HUES6 (cell line): ENCODE data around the gene KCND2.
"Not testable (repeated sequence)": the region's sequence is repeated elsewhere in the genome, so short reads cannot be mapped to it uniquely, and the experiment has no call there.

Source experiments
- H3K27ac ChIP-seq: 2 replicates; pipeline ENCODE4 v1.7.0; 2013; ENCODE audit warnings: low read depth, mild to moderate bottlenecking, low read length, inconsistent platforms
- H3K27me3 ChIP-seq: 2 replicates; pipeline ENCODE4 v1.6.1; 2013; ENCODE audit warnings: low read length; ENCODE audit not compliant: control insufficient read depth, insufficient read depth
- H3K36me3 ChIP-seq: 2 replicates; pipeline ENCODE4 v1.6.1; 2013; ENCODE audit warnings: low read length; ENCODE audit not compliant: control insufficient read depth, insufficient read depth
- H3K4me1 ChIP-seq: 2 replicates; pipeline ENCODE4 v1.6.1; 2013; ENCODE audit warnings: low read length; ENCODE audit not compliant: control insufficient read depth, insufficient read depth
- H3K4me3 ChIP-seq: 2 replicates; pipeline ENCODE4 v1.5.1; 2013; ENCODE audit warnings: low read depth, low read length
- H3K9ac ChIP-seq: one replicate; pipeline ENCODE4 v1.6.1; 2013; ENCODE audit warnings: mild to moderate bottlenecking, low read length
- H3K9me3 ChIP-seq: 2 replicates; pipeline ENCODE4 v1.6.1; 2013; ENCODE audit warnings: low read depth, low read length; ENCODE audit not compliant: control insufficient read depth, insufficient read depth

Gene KCND2

DNA sequence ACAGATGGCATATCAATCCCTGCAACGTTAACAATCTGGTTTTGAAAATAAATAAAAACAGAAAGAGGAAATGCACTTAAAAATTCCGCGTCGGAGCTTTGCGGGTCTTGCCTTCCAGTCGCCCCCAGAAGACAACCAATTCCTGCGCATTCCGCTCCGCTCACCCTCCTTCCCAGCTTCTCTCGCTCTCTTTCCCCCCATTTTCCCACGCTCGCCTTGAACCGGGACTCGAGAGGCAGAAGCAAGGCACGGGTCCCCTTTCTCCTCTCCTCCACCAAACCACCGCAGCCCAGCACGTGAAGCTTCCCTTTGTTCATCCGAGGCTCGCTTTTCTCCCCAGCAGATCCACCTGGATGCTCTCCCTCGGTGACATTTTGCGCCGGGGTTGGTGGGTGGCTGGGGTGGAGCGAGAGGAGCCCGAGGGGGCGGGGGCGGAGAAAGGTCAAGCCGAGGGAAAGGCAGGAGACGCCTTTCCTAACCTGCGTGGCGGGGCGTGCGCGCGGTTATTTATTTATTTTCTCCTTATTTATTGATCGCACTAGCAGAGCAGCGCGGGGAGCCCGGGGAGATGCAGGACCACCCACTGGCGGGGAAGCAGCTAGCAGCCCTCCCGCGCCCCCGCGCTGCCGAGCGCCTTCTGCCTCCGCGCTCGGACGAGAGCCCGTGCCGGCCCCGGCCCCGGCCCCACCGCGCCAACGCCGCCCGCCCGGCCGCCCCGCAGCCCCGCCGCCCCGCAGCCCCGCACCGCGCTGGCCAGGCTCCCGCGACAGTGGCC is at the start of gene KCND2:
Gene KCND2 (plus strand): TSS at position 475 of the 775 bp plus-strand sequence.
- Histone ChIP-seq H3K4me3 (peak within 1 kb of the TSS; percentile 66), H3K36me3 (no peaks in the 10 kb centered on the region), H3K9ac (peak within 1 kb of the TSS; percentile 39)

DNA sequence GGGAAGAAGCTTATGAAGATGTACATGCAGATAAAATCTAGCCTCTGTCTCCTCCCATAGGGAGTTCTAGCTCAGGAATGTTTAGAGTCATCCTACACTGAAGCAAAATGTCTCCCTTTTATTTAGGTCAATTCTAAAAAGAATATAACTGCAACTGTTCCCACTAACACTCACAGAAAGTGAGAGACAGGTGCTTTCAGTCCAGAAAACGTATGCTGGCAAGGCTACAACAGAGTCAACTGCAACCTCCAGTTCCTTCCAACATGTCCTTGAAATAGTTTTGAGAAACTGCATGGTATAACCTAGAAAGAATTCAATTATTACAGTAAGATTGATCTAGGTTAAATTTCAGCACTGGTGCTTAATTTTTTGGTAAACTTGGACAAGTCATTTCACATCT is 46.8 kb upstream of the KCND2 start:
- Histone ChIP-seq H3K36me3 (no peaks in the 10 kb centered on the region), H3K4me3 (no peak overlapping the region), H3K27me3 (no peaks in the 10 kb centered on the region), H3K27ac (no peak overlapping the region), H3K9ac (no peak overlapping the region), H3K9me3 (no peaks in the 10 kb centered on the region), H3K4me1 (no peaks in the 10 kb centered on the region)

More for the DNA sequence above, at the start of gene KCND2:
- Histone ChIP-seq H3K27ac (no peak within 1 kb of the TSS), H3K4me1 (0 out of 2 replicates have a peak, but pooled peaks cover 5% of the 10 kb centered on the region), H3K27me3 (peaks cover 27% of the 10 kb centered on the region), H3K9me3 (no peaks in the 10 kb centered on the region)

DNA sequence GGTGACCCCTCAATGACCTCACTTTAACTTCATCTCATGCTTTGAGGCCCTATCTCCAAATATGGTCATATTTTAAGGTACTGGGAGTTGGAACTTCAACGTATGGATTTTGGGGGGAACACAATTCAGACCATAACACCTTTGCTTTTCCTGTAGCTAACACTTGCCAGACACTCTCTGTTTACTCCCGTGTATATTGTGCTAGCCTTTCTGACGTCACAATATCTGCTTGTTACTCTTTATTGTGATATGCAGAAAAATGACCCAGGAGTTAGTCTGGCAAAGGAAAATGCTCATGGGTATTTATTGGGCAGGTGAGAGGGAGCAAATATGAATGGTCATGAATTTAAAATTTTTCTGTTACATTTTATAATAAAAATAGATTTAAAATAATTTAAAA is 45.7 kb upstream of the KCND2 start:
- Histone ChIP-seq H3K27ac (no peak overlapping the region), H3K4me3 (no peak overlapping the region), H3K27me3 (no peaks in the 10 kb centered on the region), H3K9ac (no peak overlapping the region), H3K9me3 (no peaks in the 10 kb centered on the region), H3K36me3 (no peaks in the 10 kb centered on the region), H3K4me1 (no peaks in the 10 kb centered on the region)

DNA sequence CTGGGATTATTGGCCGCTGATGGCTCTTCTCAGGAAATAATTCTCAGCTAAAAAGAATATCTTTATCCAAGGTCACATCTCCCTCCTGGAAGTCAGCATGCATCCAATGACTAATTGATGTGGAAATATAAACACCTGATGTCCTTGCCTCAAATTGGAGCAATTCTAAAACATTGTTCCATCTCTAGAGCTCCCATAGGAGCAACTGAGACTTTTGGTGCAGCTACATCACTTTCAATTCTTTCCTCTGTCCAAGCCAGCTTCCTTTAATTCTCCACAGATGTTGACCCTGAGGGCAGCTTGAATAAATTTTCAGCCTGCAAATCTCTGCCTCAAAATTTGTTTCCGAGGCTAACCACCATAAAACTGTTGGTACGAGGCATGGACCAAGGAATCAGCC is 43.9 kb upstream of the KCND2 start:
- no peaks in the 10 kb centered on the region for H3K36me3 ChIP-seq
- H3K4me3 ChIP-seq, result no peak overlapping the region
- no peaks in the 10 kb centered on the region for H3K4me1 ChIP-seq
- H3K27ac ChIP-seq, result no peak overlapping the region
- H3K9ac ChIP-seq, result no peak overlapping the region
- no peaks in the 10 kb centered on the region for H3K27me3 ChIP-seq
- no peaks in the 10 kb centered on the region for H3K9me3 ChIP-seq

DNA sequence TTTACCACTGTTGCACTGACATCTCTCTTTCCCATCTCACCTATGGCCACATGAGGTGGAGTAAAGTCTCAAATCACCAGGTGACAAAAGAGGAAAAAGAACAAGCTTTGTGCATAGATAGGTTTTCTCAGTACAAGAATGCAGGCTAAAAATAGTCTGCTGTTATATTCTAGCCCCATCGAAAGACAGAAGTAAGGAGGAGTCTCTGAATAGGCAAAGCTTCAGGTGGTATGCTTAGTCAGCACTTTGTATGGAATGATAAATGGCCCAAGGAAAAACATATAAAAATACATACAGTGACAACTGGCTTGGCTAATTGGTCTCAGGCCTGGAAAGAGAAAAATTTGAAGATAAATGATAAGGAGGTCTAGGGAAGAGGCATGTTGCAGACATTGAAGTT is 39.6 kb upstream of the KCND2 start:
- Histone ChIP-seq H3K4me3 (no peak overlapping the region), H3K9ac (no peak overlapping the region), H3K4me1 (no peaks in the 10 kb centered on the region), H3K9me3 (no peaks in the 10 kb centered on the region), H3K36me3 (no peaks in the 10 kb centered on the region), H3K27me3 (no peaks in the 10 kb centered on the region), H3K27ac (no peak overlapping the region)

DNA sequence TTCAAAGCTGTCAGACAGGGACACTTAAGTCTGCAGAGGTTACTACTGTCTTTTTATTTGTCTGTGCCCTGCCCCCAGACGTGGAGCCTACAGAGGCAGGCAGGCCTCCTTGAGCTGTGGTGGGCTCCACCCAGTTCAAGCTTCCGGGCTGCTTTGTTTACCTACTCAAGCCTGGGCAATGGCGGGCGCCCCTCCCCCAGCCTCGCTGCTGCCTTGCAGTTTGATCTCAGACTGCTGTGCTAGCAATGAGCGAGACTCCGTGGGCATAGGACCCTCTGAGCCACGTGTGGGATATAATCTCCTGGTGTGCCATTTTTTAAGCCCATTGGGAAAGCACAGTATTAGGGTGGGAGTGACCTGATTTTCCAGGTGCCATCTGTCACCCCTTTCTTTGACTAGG is 32.6 kb upstream of the KCND2 start:
- H3K4me1 ChIP-seq, H3K36me3 ChIP-seq, H3K27me3 ChIP-seq, H3K27ac ChIP-seq, H3K9ac ChIP-seq, H3K4me3 ChIP-seq, H3K9me3 ChIP-seq: not testable (repeated sequence)

DNA sequence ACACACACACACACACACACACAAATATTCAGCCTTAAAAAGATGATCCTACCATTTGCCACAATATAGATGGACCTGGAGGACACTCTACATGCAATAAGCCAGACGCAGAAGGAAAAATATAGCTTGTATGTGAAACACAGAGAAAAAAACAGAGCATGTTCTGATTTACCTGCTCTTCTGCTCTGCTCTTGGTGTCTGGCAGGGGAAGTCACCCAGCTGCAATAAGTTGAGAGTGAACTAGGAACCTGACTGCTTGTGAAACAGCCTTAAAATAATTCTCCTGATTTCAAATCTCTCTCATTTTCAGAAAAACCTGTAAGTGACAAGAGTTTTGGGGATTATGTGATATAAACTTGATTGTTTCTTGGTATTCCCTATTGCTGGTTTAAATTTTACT is 31.0 kb upstream of the KCND2 start:
- no peaks in the 10 kb centered on the region for H3K27me3 ChIP-seq
- no peak overlapping the region for H3K9ac ChIP-seq
- H3K36me3 ChIP-seq, result no peaks in the 10 kb centered on the region
- no peak overlapping the region for H3K4me3 ChIP-seq
- H3K4me1 ChIP-seq, result no peaks in the 10 kb centered on the region
- no peak overlapping the region for H3K27ac ChIP-seq
- H3K9me3 ChIP-seq, result peaks cover 5% of the 10 kb centered on the region

DNA sequence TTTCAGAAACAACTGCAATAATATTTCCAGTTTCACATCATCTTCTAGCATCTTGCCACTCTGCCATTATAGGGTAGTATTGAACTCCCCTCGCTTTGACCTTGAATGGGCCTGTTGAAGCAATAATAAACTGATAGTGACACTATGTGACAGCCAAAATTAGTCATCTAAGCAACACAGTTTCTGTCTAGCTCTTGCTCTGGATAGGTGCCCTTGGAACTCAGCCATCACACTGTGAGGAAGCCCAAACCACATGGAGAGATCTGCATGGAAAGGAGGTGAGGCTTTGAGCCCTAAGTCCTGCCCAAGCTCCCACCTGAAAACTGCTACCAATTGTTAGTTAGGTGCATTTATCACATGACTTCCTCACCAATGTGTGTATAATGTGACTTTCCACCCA is 18.1 kb upstream of the KCND2 start:
- no peaks in the 10 kb centered on the region for H3K27me3 ChIP-seq
- no peak overlapping the region for H3K4me3 ChIP-seq
- no peak overlapping the region for H3K9ac ChIP-seq
- H3K4me1 ChIP-seq, result no peaks in the 10 kb centered on the region
- no peaks in the 10 kb centered on the region for H3K36me3 ChIP-seq
- no peak overlapping the region for H3K27ac ChIP-seq
- peaks cover 41% of the 10 kb centered on the region for H3K9me3 ChIP-seq

DNA sequence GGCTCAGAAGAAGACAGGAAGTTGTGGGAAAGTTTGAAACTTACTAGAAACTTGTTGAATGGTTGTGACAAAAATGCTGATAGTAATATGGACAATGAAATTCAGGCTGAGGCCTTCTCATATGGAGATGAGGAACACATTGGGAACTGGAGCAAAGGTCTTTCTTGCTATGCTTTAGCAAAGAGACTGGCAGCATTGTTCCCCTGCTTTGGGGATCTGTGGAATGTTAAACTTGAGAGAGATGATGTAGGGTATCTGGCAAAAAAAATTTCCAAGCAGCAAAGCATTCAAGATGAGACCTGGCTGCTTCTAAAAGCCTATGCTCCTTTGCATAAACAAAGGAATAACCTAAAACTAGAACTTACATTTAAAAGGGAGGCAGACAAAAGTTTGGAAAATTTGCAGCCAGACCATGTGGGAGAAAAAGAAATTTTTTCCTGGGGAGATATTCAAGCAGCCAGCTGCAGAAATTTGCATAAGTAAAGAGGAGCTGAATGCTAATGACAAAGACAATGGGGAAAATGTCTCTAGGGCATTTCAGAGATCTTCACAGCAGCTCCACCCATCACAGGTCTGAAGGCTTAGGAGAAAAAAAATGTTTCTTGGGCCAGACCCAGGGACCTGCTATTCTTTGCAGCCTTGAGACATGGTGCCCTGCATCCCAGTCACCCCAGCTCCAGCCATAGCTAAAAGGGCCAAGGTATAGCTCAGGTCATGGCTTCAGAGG is 16.5 kb upstream of the KCND2 start:
- no peaks in the 10 kb centered on the region for H3K4me1 ChIP-seq
- H3K36me3 ChIP-seq, result no peaks in the 10 kb centered on the region
- H3K27ac ChIP-seq, result no peak overlapping the region
- no peaks in the 10 kb centered on the region for H3K27me3 ChIP-seq
- no peak overlapping the region for H3K4me3 ChIP-seq
- H3K9me3 ChIP-seq, result peaks cover 41% of the 10 kb centered on the region
- no peak overlapping the region for H3K9ac ChIP-seq

DNA sequence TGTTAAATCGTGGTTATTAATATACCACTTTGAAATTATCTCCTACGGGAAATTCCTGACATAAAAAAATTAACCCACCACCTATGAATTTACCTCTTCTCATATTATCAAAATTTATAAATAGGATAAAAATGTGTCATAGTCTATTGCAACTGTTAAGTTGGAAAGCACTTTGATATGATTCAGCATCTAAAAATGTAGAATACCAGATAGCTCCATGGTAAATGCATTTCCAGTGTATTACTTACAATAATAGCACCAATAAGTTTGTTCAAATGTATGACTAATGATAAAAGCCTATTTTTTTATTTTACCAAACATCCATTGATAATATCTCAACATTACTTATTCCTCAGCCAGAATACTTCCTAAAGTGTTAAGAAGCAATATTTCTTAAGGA is 13.6 kb upstream of the KCND2 start:
- Histone ChIP-seq H3K9ac (no peak overlapping the region), H3K4me3 (no peak overlapping the region), H3K9me3 (peaks cover 37% of the 10 kb centered on the region), H3K36me3 (no peaks in the 10 kb centered on the region), H3K27ac (no peak overlapping the region), H3K4me1 (no peaks in the 10 kb centered on the region), H3K27me3 (no peaks in the 10 kb centered on the region)

DNA sequence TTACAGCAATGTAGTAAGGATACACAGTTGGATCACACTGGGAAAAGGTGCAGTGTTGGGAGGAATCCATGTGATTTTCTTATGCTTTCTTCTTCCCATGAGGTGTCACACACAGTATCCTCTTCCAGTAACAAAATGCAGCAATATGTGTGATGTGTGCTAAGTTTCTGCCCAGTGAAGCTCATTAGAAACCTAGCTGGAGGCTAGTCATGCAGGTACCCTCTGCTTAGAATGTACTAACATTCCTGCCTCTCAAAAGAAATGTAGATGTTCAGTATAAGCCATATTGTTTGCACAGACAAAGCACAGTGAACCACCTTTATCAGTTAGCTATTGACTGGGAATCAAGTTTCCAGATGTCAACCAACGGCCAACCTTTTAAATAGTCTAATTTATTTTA is 12.9 kb upstream of the KCND2 start:
- Histone ChIP-seq H3K36me3 (no peaks in the 10 kb centered on the region), H3K27me3 (no peaks in the 10 kb centered on the region), H3K4me3 (no peak overlapping the region), H3K4me1 (no peaks in the 10 kb centered on the region), H3K9me3 (peaks cover 31% of the 10 kb centered on the region), H3K27ac (no peak overlapping the region), H3K9ac (no peak overlapping the region)
